GM12875 (cell line): ENCODE results near the gene VAPB.

Experiments used
- H3K4me3 ChIP-seq: one replicate; pipeline ENCODE4 v1.5.1; 2011; ENCODE audit warnings: low read depth, low read length, control low read depth
- CTCF ChIP-seq: IDR thresholded peaks from 2 replicates; pipeline ENCODE4 v1.5.1; 2011; ENCODE audit warnings: low read depth, mild to moderate bottlenecking, control low read depth, inconsistent platforms, low read length, moderate library complexity, borderline replicate concordance; ENCODE audit not compliant: insufficient read depth

The VAPB gene

DNA sequence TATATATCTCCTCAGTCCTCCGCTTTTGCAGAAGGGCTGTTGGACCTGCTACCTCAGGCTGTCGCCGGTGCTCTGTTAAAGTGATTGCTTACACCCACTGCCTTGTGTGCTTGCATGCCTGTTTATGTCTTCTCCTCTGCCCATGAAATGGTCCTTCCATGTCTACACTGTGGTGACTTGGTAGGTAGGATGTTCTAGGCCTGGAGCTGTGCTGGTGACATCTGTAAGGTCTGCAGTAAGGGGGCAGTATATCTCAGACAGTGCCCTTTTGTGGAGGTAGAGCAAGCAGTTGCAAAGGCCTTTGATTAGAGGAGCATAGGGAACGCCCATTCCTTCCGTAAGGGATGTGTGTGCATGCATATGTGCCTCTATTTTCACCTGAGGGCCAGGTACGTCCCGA is 40.3 kb downstream of the VAPB start:
- H3K4me3 ChIP-seq, result no peak overlapping the region
- TF ChIP-seq CTCF, result no peak

DNA sequence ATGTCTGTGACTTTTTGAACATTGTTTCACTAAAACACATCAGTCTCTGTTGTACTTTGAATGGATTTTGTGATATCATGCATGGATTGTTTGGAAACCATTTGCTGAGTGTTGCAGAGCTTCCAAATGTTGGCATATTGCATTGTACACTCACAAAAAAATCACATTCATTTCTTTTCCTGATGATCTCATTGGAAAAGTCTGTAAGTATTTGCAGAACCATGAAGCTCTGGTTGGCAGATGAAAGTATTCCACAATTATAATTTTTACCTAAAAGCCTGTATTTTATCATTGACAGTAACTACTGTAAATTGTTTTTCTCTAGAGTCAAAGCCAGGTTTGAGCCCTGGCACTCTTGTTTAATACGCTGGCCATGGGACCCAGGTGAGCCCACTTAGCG is 42.1 kb downstream of the VAPB start:
- no peak overlapping the region for H3K4me3 ChIP-seq
- TF ChIP-seq CTCF, result no peak

- H3K4me3 ChIP-seq, result no peak overlapping the region
- no peak for TF ChIP-seq CTCF
Observed at GRCh38 chr20:58432186-58432954, 43.3 kb downstream of the VAPB start.

DNA sequence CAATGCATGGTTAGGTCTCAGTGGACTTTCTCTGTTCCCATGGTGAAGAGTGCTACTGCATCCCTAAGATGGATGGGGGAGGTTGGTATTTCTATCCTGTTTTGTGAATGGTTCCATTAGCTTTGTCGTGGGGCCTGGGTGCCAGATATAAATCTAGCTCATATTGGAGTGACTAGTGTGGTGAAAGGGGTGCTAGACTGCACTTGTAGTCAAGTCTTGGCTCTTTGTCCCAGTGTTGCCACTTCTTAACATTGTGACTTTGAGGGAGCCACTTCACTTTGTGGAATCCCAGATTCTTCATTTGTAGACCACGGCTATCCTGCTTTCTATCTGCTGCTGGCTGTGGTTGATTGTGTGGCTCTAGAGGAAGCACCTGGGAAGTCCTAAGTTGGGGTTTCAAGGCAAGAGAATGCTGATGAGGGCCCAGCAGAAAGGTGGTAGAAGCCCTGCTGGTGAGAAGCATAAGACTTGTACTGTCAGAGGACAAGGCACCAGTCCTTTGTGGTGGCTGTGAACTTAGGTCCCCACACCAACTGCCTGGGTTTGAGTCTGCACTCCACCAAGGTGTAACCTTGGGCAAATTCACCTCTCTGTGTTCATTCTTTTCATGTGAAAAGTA is 44.1 kb downstream of the VAPB start:
- H3K4me3 ChIP-seq, result no peak overlapping the region
- no peak for TF ChIP-seq CTCF

- H3K4me3 ChIP-seq, result no peak overlapping the region
- TF ChIP-seq CTCF, result no peak
Observed at GRCh38 chr20:58433759-58434158, 44.7 kb downstream of the VAPB start.

- no peak for TF ChIP-seq CTCF
- H3K4me3 ChIP-seq, result no peak overlapping the region
Observed at GRCh38 chr20:58434326-58434725, 45.3 kb downstream of the VAPB start.

GRCh38 chr20:58435237-58435636 is 46.2 kb downstream of the VAPB start:
- no peak overlapping the region for H3K4me3 ChIP-seq
- TF ChIP-seq CTCF, result no peak
